GM18520 (cell line): Measurements from ENCODE around the gene MTFMT.
A peak's percentile ranks its signal among the peaks of the same experiment; 100 is the strongest.

Experiments
- ATAC-seq: cut with Tn5 transposase; IDR thresholded peaks from one replicate; pipeline ENCODE4 v1.9.1; 2021; ENCODE audit not compliant: unreplicated experiment

Gene MTFMT

GRCh38 chr15:64989416-64990167 lies 39.8 kb downstream of the MTFMT start, which contains the start of gene SPG21:
Gene SPG21 (minus strand): TSS chr15:64989914. CDS start chr15:64983569, 6,345 bp downstream.
- peak; percentile 90 for ATAC-seq

DNA sequence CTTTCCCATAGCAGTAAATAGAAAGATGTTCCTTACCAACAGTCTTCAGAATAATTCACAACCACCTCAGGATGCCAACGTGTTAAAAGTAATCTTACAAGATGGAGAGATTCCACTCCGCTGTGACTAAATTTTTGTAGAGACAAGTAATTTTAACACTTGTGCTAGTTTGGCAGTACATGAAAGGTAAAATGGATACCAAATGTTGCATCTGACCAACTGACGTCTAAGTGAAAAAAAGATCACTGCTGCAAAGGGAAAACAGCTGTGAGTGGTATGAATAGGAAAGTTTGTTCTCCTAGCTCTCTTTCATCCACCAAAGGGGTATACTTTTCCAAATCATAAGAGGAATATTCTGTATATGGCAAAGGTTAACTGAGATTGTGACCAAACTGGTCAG lies 42.3 kb downstream of the MTFMT start:
- ATAC-seq, result no peak

GRCh38 chr15:64985366-64986033 lies 43.9 kb downstream of the MTFMT start:
- ATAC-seq, result no peak

- ATAC-seq, result no peak
Observed at GRCh38 chr15:64982472-64982871, 47.0 kb downstream of the MTFMT start.

DNA sequence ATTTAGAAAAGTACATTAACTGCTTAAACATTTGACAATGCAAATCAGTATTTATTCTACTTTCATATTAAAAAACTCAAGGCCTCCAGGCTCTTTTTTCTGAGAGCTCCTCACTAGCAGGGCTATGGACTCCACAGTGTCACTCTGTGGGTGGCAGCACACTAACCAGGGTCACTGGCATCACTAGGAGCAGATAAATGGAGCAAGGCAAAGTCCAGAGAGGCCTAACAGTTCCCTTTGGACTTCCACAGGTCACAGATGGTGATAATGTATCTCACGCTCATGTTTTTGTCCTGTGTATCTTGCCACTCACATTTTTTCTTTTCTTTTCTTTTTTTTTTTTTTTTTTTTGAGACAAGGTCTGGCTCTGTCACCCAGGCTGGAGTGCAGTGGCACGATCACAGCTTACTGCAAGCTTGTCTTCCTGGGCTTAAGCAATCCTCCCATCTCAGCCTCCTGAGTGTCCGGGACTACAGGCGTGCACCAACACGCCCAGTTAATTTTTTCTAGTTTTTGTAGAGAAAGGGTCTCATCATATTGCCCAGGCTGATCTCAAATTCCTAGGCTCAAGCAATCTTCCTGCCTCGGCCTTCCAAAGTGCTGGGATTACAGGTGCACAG lies 47.5 kb downstream of the MTFMT start:
- ATAC-seq, result no peak

DNA sequence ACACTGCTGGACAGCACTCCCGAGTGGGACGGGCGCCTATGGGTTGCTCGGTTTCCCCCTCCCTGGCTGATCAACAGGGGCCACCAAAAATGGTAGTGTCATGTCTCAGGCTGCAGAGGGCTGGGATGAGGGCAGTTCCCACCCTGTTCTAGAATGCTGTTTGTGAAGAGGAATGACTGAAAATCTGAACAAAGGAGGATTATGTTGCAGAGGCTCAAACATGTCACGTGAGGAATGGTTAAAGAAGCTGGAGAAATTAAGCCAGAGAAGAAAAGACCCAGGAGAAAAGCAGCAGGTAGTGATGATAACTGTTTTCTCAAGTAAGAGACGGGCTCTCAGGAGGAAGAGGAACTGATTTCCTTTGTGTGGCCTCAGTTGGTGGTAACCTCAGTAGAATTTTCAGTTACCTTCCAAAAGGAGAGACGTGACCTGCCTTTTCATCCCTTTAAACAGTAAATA lies 50.2 kb downstream of the MTFMT start:
- no peak for ATAC-seq

DNA sequence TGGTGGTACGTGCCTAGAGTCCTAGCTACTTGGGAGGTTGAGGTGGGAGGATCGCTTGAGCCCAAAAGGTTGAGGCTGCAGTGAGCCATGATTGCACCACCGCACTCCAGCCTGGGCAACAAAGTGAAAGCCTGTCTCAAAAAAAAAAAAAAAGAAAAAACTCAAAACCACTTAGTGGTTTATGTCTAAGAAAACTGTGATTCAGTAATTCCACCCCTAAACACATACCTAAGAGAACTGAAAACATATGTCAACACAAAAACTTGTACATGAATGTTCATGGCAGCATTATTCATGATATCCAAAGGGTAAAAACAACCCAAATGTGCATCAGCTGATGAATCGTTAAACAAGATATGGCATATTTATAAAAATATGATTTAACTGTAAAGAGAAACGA lies 54.0 kb downstream of the MTFMT start:
- no peak for ATAC-seq

DNA sequence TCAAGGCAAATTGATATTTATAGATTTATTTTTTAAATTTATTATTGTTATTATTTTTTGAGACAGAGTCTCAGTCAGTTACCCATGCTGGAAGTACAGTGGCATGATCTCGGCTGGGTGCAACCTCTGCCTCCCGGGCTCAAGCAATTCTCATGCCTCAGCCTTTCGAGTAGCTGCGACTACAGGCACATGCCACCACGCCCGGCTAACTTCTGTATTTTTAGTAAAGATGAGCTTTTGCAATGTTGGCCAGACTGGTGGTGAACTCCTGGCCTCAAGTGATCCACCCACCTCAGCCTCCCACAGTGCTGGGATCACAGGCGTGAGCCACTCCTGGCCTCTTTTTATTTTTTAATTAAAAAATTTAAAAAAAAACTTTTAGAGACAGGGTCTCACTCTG lies 58.7 kb downstream of the MTFMT start:
- no peak for ATAC-seq

- no peak for ATAC-seq
Observed at GRCh38 chr15:64969401-64969800, 60.0 kb downstream of the MTFMT start.

DNA sequence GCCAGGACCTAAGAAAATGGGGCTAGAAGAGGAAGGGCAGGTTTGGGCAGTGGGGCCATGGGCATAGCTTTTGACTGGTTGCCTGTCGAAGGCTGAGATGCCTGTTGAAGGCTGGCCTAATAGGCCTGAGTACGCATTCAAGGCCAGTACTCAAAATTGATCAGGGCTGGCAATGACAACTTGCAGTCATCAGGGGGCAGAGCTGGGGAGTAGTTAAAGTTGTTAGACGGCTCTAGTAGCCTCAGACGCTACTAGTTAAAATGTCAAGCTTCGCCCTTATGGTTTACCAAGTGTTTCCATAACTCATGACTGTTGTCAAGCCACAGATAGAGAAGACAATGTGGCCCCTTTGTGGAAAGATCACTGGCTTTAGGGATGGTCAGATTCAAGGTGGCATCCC lies 68.4 kb downstream of the MTFMT start:
- ATAC-seq, result no peak

GRCh38 chr15:64960153-64960552 lies 69.3 kb downstream of the MTFMT start:
- no peak for ATAC-seq

DNA sequence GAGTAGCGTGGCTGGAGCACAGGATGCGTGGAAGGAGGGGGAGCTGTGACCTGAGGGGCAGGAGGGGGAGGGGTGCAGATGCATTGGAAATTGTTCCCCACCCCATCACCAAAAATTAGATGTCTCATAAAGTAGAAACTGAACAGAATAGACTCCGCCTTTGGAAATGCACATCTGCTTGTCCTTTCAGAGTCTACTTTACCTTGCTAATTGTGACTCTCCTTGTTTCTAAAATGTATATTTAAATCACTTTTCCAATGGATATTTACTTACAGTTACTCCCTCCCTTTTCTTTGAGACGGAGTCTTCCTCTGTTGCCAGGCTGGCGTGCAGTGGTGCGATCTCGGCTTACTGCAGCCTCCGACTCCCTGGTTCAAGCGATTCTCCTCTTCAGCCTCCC lies 70.3 kb downstream of the MTFMT start:
- no peak for ATAC-seq

GRCh38 chr15:64954395-64954794 lies 75.0 kb downstream of the MTFMT start:
- no peak for ATAC-seq

DNA sequence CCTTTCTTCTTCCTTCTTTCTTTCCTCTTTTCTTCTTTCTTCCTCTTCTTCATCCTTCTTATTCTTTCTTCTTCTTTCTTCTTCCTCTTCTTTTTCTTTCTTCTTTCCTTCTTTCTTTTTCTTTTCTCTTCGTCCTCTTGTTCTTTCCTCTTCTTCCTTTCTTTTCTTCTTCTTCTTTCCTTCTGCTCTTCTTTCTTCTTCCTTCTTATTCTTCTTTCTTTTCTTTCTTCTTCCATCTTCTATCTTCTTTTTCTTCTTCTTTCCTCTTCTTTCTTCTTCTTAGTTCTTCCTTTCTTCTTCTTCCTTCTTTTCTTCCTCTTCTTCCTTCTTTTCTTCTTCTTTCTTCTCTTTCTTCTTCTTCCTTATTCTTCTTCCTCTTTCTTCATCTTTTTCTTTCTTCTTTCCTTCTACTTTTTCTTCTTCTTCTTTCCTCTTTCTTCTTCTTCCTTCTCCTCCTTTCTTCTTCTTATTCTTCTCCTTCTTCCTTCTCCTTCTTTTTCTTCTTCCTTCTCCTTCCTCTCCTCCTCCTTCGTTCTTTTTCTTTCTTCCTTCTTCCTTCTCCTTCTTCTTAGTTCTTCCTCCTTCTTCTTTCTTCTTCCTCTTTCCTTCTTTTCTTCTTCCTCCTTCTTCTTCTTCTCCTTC lies 77.5 kb downstream of the MTFMT start:
- ATAC-seq, result no peak
